Measurements from ENCODE around the gene APOC3. TPM values are rescaled to one million over a fixed set of nuclear protein-coding genes. Genes with fewer than 3 reads are reported as not detected.

The APOC3 gene
- total RNA-seq, 1 experiment from 2014 or later: 2.5 TPM

GRCh38 chr11:116831790-116832349, 2.2 kb downstream of the APOC3 start:
- ATAC-seq (no peak), DNase-seq (ENCODE audit: low spot score) (no peak)
- ChIA-PET POLR2A (no interaction called here), CTCF (interaction anchor here (1.0 kb wide), 1 partner anchor 41 kb away, joined by 6 read pairs; the partner anchor contains the start of gene APOA5)
- Mint-ChIP-seq H3K27me3 (ENCODE audit: low read depth) (peaks cover 11% of the 10 kb centered on the region), H3K27ac (no peak overlapping the region), H3K4me1 (peaks cover 8% of the 10 kb centered on the region), H3K36me3 (no peaks in the 10 kb centered on the region), H3K9me3 (peaks cover 3% of the 10 kb centered on the region; the same call in 1 of the 2 replicates), H3K4me3 (no peak overlapping the region)
- TF ChIP-seq NR1H2 (CRISPR knock-in tag; IDR thresholded peaks at IDR 0.05): no peak
- TF ChIP-seq ZNF423 (CRISPR knock-in tag; IDR thresholded peaks at IDR 0.05): no peak
- no peak for TF ChIP-seq JUN (CRISPR knock-in tag; IDR thresholded peaks at IDR 0.05)
- TF ChIP-seq TEAD4 (CRISPR knock-in tag; IDR thresholded peaks at IDR 0.05): no peak
- no peak for TF ChIP-seq TP53 (CRISPR knock-in tag; IDR thresholded peaks at IDR 0.05)
- no peak for TF ChIP-seq ZNF396 (CRISPR knock-in tag; IDR thresholded peaks at IDR 0.05; ENCODE audit: borderline replicate concordance)
- no peak for TF ChIP-seq MXD4 (CRISPR knock-in tag; IDR thresholded peaks at IDR 0.05; ENCODE audit: borderline replicate concordance)
- TF ChIP-seq, protein P1, sequence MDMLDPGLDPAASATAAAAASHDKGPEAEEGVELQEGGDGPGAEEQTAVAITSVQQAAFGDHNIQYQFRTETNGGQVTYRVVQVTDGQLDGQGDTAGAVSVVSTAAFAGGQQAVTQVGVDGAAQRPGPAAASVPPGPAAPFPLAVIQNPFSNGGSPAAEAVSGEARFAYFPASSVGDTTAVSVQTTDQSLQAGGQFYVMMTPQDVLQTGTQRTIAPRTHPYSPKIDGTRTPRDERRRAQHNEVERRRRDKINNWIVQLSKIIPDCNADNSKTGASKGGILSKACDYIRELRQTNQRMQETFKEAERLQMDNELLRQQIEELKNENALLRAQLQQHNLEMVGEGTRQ (CRISPR knock-in tag; IDR thresholded peaks at IDR 0.05): no peak
- no peak for TF ChIP-seq PRDM15 (CRISPR knock-in tag; IDR thresholded peaks at IDR 0.05)
- no peak for TF ChIP-seq ZNF232 (CRISPR knock-in tag; IDR thresholded peaks at IDR 0.05)
- TF ChIP-seq ZSCAN18 (CRISPR knock-in tag; IDR thresholded peaks at IDR 0.05): no peak
- TF ChIP-seq MYBL2 (CRISPR knock-in tag; IDR thresholded peaks at IDR 0.05): no peak
- TF ChIP-seq, protein P2, sequence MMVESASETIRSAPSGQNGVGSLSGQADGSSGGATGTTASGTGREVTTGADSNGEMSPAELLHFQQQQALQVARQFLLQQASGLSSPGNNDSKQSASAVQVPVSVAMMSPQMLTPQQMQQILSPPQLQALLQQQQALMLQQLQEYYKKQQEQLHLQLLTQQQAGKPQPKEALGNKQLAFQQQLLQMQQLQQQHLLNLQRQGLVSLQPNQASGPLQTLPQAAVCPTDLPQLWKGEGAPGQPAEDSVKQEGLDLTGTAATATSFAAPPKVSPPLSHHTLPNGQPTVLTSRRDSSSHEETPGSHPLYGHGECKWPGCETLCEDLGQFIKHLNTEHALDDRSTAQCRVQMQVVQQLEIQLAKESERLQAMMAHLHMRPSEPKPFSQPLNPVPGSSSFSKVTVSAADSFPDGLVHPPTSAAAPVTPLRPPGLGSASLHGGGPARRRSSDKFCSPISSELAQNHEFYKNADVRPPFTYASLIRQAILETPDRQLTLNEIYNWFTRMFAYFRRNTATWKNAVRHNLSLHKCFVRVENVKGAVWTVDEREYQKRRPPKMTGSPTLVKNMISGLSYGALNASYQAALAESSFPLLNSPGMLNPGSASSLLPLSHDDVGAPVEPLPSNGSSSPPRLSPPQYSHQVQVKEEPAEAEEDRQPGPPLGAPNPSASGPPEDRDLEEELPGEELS (CRISPR knock-in tag; IDR thresholded peaks at IDR 0.05): no peak
- TF ChIP-seq, protein P3, sequence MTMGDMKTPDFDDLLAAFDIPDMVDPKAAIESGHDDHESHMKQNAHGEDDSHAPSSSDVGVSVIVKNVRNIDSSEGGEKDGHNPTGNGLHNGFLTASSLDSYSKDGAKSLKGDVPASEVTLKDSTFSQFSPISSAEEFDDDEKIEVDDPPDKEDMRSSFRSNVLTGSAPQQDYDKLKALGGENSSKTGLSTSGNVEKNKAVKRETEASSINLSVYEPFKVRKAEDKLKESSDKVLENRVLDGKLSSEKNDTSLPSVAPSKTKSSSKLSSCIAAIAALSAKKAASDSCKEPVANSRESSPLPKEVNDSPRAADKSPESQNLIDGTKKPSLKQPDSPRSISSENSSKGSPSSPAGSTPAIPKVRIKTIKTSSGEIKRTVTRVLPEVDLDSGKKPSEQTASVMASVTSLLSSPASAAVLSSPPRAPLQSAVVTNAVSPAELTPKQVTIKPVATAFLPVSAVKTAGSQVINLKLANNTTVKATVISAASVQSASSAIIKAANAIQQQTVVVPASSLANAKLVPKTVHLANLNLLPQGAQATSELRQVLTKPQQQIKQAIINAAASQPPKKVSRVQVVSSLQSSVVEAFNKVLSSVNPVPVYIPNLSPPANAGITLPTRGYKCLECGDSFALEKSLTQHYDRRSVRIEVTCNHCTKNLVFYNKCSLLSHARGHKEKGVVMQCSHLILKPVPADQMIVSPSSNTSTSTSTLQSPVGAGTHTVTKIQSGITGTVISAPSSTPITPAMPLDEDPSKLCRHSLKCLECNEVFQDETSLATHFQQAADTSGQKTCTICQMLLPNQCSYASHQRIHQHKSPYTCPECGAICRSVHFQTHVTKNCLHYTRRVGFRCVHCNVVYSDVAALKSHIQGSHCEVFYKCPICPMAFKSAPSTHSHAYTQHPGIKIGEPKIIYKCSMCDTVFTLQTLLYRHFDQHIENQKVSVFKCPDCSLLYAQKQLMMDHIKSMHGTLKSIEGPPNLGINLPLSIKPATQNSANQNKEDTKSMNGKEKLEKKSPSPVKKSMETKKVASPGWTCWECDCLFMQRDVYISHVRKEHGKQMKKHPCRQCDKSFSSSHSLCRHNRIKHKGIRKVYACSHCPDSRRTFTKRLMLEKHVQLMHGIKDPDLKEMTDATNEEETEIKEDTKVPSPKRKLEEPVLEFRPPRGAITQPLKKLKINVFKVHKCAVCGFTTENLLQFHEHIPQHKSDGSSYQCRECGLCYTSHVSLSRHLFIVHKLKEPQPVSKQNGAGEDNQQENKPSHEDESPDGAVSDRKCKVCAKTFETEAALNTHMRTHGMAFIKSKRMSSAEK (CRISPR knock-in tag; IDR thresholded peaks at IDR 0.05; ENCODE audit: borderline replicate concordance): no peak
- TF ChIP-seq HMGA2 (CRISPR knock-in tag; IDR thresholded peaks at IDR 0.05): no peak
- TF ChIP-seq, protein P4, sequence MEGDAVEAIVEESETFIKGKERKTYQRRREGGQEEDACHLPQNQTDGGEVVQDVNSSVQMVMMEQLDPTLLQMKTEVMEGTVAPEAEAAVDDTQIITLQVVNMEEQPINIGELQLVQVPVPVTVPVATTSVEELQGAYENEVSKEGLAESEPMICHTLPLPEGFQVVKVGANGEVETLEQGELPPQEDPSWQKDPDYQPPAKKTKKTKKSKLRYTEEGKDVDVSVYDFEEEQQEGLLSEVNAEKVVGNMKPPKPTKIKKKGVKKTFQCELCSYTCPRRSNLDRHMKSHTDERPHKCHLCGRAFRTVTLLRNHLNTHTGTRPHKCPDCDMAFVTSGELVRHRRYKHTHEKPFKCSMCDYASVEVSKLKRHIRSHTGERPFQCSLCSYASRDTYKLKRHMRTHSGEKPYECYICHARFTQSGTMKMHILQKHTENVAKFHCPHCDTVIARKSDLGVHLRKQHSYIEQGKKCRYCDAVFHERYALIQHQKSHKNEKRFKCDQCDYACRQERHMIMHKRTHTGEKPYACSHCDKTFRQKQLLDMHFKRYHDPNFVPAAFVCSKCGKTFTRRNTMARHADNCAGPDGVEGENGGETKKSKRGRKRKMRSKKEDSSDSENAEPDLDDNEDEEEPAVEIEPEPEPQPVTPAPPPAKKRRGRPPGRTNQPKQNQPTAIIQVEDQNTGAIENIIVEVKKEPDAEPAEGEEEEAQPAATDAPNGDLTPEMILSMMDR (IDR thresholded peaks at IDR 0.05): no peak
- TF ChIP-seq ZNF263 (CRISPR knock-in tag; IDR thresholded peaks at IDR 0.05; ENCODE audit: low read depth): no peak
- no peak for TF ChIP-seq ATF1 (CRISPR knock-in tag; IDR thresholded peaks at IDR 0.05)

Data from WTC11 (cell line).